Measurements from ENCODE around the gene WDFY2.
"Not testable (repeated sequence)": the region's sequence is repeated elsewhere in the genome, so short reads cannot be mapped to it uniquely, and the experiment has no call there.

The WDFY2 gene, protein sequence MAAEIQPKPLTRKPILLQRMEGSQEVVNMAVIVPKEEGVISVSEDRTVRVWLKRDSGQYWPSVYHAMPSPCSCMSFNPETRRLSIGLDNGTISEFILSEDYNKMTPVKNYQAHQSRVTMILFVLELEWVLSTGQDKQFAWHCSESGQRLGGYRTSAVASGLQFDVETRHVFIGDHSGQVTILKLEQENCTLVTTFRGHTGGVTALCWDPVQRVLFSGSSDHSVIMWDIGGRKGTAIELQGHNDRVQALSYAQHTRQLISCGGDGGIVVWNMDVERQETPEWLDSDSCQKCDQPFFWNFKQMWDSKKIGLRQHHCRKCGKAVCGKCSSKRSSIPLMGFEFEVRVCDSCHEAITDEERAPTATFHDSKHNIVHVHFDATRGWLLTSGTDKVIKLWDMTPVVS

DNA sequence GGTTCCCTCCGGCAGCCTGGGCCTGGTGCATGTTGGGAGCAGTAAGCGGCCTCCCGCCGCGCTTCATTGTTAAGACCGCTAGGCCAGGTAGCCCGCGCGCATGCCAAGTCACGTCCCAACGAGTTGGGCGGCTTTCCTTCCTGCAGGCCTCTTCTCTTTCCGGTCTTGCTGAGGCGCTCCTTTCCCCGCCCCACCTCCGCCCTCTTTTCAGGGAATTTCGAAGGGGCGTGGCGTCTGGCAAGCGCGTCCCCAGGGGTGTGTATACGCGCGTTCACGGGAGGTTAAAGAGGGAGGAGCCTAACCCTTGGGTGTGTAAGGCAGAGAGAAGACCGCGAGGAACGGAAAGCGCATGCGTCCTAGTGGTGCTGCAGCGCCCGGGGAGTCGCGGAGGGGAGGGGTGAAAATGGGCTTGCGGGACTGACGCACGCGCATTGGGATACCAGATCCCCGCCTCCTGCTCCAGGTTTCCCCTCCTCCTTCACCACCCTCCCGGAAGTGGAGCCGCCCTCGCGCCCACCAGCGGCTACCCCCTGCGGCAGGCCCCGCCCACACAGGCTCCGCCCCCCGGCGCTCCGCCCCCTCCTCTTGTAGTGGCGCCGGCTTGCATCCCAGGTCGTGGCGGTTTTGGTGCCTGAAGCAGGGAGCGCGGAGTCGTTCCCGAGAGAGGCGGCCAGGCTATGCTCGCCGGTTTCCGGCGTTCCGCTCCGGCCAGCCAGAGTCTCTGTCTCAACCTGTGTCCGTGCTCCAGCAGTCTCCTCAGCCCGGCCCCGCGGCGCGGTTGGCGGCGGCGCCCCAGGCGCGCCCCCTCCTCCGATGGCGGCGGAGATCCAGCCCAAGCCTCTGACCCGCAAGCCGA lies at the start of gene WDFY2:
TSS of gene WDFY2 (plus strand) at position 588 of the 856 bp plus-strand sequence. CDS start at position 814, 226 bp downstream.
- peak within 1 kb of the TSS; percentile 92 for H3K4me3 ChIP-seq (ENCODE audit: low read depth, low read length)
- TF ChIP-seq, protein P1, sequence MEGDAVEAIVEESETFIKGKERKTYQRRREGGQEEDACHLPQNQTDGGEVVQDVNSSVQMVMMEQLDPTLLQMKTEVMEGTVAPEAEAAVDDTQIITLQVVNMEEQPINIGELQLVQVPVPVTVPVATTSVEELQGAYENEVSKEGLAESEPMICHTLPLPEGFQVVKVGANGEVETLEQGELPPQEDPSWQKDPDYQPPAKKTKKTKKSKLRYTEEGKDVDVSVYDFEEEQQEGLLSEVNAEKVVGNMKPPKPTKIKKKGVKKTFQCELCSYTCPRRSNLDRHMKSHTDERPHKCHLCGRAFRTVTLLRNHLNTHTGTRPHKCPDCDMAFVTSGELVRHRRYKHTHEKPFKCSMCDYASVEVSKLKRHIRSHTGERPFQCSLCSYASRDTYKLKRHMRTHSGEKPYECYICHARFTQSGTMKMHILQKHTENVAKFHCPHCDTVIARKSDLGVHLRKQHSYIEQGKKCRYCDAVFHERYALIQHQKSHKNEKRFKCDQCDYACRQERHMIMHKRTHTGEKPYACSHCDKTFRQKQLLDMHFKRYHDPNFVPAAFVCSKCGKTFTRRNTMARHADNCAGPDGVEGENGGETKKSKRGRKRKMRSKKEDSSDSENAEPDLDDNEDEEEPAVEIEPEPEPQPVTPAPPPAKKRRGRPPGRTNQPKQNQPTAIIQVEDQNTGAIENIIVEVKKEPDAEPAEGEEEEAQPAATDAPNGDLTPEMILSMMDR (IDR thresholded peaks at IDR 0.05; ENCODE audit: insufficient read depth, low read depth, low read length, missing control alignments): no peak
- DNase-seq (ENCODE audit: low read depth): peak; percentile 100

DNA sequence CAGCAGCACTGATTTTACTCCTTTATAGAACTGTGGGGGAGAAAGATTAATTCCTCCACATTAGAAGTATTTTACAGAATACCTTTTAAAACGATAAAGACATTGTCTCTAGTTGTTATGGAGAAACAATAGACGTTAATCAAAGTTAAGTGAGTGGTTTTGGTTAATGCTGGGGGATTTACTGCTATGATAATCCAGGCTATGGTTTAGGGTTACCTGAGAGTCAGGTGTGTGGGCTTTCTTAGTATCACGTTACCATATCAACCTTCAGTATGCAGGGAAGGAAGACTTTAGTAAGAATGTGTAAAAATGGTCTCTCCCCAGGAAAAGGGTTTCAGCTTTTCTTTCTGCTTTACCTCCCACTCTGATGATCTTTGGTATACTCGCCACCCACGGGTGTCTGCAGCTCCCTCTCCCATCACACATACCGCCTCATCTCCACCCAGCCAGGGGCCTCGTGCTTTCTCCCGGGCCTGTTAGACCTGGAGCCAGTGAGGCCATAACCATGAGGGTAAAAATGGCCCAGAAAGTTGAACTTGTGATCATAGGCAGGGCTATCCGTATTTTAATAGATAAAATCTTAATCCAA lies 45.6 kb upstream of the WDFY2 start:
- DNase-seq (ENCODE audit: low read depth): no peak
- TF ChIP-seq, protein P1 (IDR thresholded peaks at IDR 0.05; ENCODE audit: insufficient read depth, low read depth, low read length, missing control alignments): no peak
- H3K4me3 ChIP-seq (ENCODE audit: low read depth, low read length): no peak overlapping the region

DNA sequence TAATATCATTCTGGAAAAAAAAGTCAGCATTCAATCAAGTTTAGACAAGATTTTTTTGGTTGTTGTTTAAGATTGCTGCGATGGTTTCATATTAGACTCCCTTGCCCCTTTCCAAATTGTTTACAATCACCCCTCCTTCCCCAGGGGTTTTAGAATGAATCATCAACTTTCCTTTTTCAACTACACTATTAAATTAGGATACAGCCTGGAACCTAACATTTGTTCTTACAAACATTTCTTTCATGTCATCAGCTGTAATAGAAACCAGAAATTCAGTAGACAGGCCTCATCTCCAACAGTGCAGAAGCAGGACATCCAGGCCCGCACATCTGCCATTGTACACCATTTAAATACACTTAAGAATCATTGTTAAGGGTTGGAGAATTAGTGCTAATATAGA lies 44.4 kb upstream of the WDFY2 start:
- no peak for DNase-seq (ENCODE audit: low read depth)
- H3K4me3 ChIP-seq (ENCODE audit: low read depth, low read length): no peak overlapping the region
- TF ChIP-seq, protein P1 (IDR thresholded peaks at IDR 0.05; ENCODE audit: insufficient read depth, low read depth, low read length, missing control alignments): no peak

DNA sequence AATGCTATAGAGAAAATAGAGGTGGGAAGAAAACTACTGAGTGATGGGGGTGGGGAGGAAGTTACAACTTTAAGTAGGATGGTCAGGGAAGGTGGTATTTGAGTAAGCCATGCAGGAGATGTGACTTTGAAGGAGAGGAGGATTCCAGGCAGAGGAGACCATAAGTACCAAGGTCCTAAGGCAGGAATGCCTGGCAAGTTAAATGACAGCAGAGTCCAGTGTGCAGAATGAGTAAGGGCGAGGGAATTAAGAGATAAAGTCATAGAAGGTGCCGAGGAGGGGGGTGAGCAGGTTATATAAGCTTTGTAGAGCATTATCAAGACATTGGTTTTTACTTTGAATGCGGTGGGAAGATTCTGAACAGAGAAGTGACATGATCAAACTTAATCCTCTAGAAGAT lies 43.2 kb upstream of the WDFY2 start:
- TF ChIP-seq, protein P1 (IDR thresholded peaks at IDR 0.05; ENCODE audit: insufficient read depth, low read depth, low read length, missing control alignments): no peak
- DNase-seq (ENCODE audit: low read depth): no peak
- H3K4me3 ChIP-seq (ENCODE audit: low read depth, low read length): no peak overlapping the region

DNA sequence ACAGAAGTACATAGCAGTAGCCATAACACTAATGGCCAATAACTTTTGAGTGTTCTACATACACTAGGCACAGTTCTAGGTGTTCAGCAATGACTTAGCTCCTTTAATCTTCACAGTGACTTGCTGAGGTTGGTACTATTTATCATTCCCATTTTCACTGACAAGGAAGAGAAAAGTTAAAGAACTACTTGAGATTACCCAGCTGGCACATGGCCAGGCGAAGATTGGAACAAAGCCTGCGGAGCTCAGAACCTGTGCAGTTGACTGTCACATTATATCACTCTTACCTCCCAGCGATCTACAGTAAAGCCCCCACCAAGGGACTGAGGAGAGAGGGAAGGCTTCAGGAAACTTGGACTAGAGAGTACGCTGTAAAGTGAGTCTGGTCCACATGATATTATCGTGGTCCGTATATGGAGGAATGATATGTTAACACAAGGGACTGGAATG lies 42.4 kb upstream of the WDFY2 start:
- H3K4me3 ChIP-seq (ENCODE audit: low read depth, low read length): no peak overlapping the region
- DNase-seq (ENCODE audit: low read depth): no peak
- TF ChIP-seq, protein P1 (IDR thresholded peaks at IDR 0.05; ENCODE audit: insufficient read depth, low read depth, low read length, missing control alignments): no peak

DNA sequence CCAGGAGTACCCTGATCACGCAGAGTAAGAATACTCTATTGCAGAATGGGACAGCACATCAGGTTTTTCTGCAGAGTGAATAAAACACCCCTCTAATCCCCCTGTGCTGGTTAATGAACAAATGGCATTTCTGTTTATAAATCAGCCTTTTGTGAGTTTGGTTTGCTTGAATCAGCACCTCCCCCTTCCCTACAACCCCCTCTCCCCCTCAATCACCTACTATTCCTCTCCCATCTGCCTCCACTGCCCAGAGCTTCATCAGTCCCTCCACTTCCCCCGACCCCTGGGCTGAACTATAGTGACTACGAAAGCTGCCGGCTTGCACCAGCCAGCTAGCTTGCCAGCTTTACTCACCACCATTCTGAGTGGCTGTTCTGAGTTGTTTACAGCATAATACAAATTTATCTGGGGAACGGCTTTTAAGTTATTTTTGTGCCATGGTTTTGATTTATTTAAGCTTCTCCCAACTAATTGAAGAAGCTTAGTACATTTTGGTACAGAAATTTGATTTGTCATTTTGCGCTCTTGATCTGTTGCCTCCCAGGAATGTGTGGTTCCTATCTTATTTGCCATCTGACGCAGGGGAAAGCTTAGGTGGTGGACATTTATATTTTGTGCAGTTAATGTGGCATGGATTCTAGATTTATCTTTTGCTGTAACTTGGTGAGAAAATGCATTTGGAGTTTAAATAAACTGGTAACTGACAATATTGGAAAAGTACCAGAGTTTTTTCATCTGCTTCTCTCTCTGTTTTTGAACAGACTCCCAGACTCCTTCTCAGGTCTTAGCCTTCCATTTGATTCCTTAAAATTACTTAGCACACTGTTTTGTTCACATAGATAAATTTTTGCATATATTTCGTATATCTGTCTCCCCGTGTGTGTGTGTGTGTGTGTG lies 41.7 kb upstream of the WDFY2 start:
- TF ChIP-seq, protein P1 (IDR thresholded peaks at IDR 0.05; ENCODE audit: insufficient read depth, low read depth, low read length, missing control alignments): no peak
- no peak overlapping the region for H3K4me3 ChIP-seq (ENCODE audit: low read depth, low read length)
- DNase-seq (ENCODE audit: low read depth): no peak

DNA sequence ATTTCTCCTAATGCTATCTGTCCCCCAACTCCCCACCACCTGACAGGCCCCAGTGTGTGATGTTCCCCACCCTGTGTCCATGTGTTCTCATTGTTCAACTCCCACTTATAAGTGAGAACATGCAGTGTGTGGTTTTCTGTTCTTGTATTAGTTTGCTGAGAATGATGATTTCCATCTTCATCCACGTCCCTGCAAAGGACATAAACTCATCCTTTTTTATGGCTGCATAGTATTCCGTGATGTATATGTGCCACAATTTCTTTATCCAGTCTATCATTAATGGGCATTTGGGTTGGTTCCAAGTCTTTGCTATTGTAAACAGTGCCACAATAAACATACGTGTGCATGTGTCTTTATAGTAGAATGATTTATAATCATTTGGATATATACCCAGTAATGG lies 38.8 kb upstream of the WDFY2 start:
- not testable (repeated sequence) for DNase-seq (ENCODE audit: low read depth)

More for the DNA sequence above, 38.8 kb upstream of the WDFY2 start:
- not testable (repeated sequence) for H3K4me3 ChIP-seq (ENCODE audit: low read depth, low read length)

Measured in GM12865 (cell line).